T-cell (primary cell): ENCODE data around the gene SAC3D1. TPM values are rescaled to one million over a fixed set of nuclear protein-coding genes. Genes with fewer than 3 reads are reported as not detected.

Source experiments
- ATAC-seq, 4 experiments: fragments of 200-7000 bp in 3 of 4; fragments of 150-1000 bp in 1 of 4; cut with Tn5 transposase; replicated peaks in 1 of 4; 1 replicate in 3 of 4; 2 replicates in 1 of 4; pipeline ENCODE4 v1.10.0; 2021; ENCODE audit warnings: moderate library complexity in 3 of 4, mild to moderate bottlenecking in 2 of 4, moderate number of reproducible peaks in 1 of 4
- CTCF ChIA-PET, 2 donors: fragments of 300-600 bp; sonication (Branson Sonifier 250); formaldehyde crosslinking; loops; one replicate each; lab custom pipeline; 2022; ENCODE audit warnings: antibody characterized with exemption in 2 of 2; lab: Charles Lee
- POLR2A ChIA-PET, 2 donors: fragments of 300-600 bp; sonication (Branson Sonifier 250); formaldehyde crosslinking; loops; one replicate each; lab custom pipeline; 2022; ENCODE audit warnings: antibody characterized with exemption in 2 of 2; lab: Charles Lee
- DNase-seq, 35 experiments: peaks; one replicate each; pipeline versions ENCODE4 v3.0.0 to v3.0.0-alpha.2; 2013 to 2023
- H3K27ac ChIP-seq: one replicate; pipeline ENCODE4 v1.5.1; 2013; ENCODE audit warnings: low read length
- H3K27me3 ChIP-seq, 2 experiments: replicated peaks in 1 of 2; 1 replicate in 1 of 2; 2 replicates in 1 of 2; pipeline versions ENCODE4 v1.6.1 to v1.7.0; 2013; ENCODE audit warnings: low read length in 1 of 2, mixed read lengths in 1 of 2; ENCODE audit not compliant: control insufficient read depth in 2 of 2, insufficient read depth in 2 of 2; ENCODE audit errors: extremely low read depth in 1 of 2
- H3K36me3 ChIP-seq, 2 donors: 1 replicate in 1 of 2; 2 replicates in 1 of 2; pipeline versions ENCODE4 v1.6.1 to v1.7.0; 2013; ENCODE audit warnings: low read length in 1 of 2; ENCODE audit not compliant: control insufficient read depth in 2 of 2, insufficient read depth in 1 of 2; ENCODE audit errors: extremely low read depth in 1 of 2
- H3K4me1 ChIP-seq, 2 experiments: 1 replicate in 1 of 2; 2 replicates in 1 of 2; pipeline versions ENCODE4 v1.6.1 to v1.7.0; 2013; ENCODE audit warnings: low read length in 2 of 2, mixed read lengths in 1 of 2; ENCODE audit not compliant: insufficient read depth in 2 of 2, control insufficient read depth in 1 of 2; ENCODE audit errors: extremely low read depth in 1 of 2
- H3K4me3 ChIP-seq, 2 donors: 1 replicate in 1 of 2; 2 replicates in 1 of 2; pipeline versions ENCODE4 v1.5.1 to v1.7.0; 2013; ENCODE audit warnings: mild to moderate bottlenecking in 2 of 2, low read length in 1 of 2, moderate library complexity in 1 of 2; ENCODE audit not compliant: control insufficient read depth in 1 of 2; ENCODE audit errors: extremely low read depth in 1 of 2
- H3K9me3 ChIP-seq: 2 replicates; pipeline ENCODE4 v1.7.0; 2013
- H3K27ac Mint-ChIP-seq, 2 donors: one replicate each; pipeline ENCODE4 v1.8.0; 2020 to 2021; ENCODE audit warnings: mild to moderate bottlenecking in 2 of 2, mixed read lengths in 2 of 2
- H3K27me3 Mint-ChIP-seq, 2 donors: one replicate each; pipeline ENCODE4 v1.8.0; 2021 to 2022; ENCODE audit warnings: mixed read lengths in 2 of 2
- H3K36me3 Mint-ChIP-seq: one replicate; pipeline ENCODE4 v1.8.0; 2021; ENCODE audit warnings: mixed read lengths
- H3K4me1 Mint-ChIP-seq, 3 donors: one replicate each; pipeline ENCODE4 v1.8.0; 2020 to 2022; ENCODE audit warnings: mixed read lengths in 3 of 3, mild to moderate bottlenecking in 1 of 3
- H3K4me3 Mint-ChIP-seq, 3 donors: one replicate each; pipeline ENCODE4 v1.8.0; 2020 to 2022; ENCODE audit warnings: mild to moderate bottlenecking in 3 of 3, mixed read lengths in 3 of 3, moderate library complexity in 3 of 3
- H3K9me3 Mint-ChIP-seq, 3 donors: one replicate each; pipeline ENCODE4 v1.8.0; 2020 to 2022; ENCODE audit warnings: mixed read lengths in 3 of 3
- WGBS: methylation state at CpG from one replicate; pipeline ENCODE4 v1.1.5; 2013; ENCODE audit warnings: missing lambda C conversion rate; ENCODE audit not compliant: insufficient coverage; 5-methylcytosine and 5-hydroxymethylcytosine counted together
- total RNA-seq, 35 experiments: library from RNA in 6 of 35; stranded (reverse) in 6 of 35; fragments of 120-200 nt in 1 of 35; gene quantifications; one replicate each; pipeline versions ENCODE4 v1.2.1 to v1.2.4 and lab custom pipeline; 2013 to 2026

Gene SAC3D1
- total RNA-seq, 5 donors from 2014 or later (not counting 1 experiment from before 2014, with no cell fraction given) = 3.1 to 16.9 (median 14.5) TPM

- Histone ChIP-seq H3K9me3 (no peaks in the 10 kb centered on the region), H3K36me3 (no peaks in the 10 kb centered on the region), H3K27me3 (no peaks in the 10 kb centered on the region), H3K4me3 (no peak overlapping the region), H3K27ac (no peak overlapping the region), H3K4me1 (peaks cover 0 to 9% of the 10 kb centered on the region in 2 experiments)
- no peak for DNase-seq
- H3K4me3 Mint-ChIP-seq = no peak overlapping the region
- 88% methylated on average over 3 of the region's 4 CpGs for WGBS
- no peaks in the 10 kb centered on the region for H3K27me3 Mint-ChIP-seq
- CTCF ChIA-PET = no interaction called here
- H3K4me1 Mint-ChIP-seq = peaks cover 6 to 10% (median 10%) of the 10 kb centered on the region in 3 donors
- H3K9me3 Mint-ChIP-seq = no peaks in the 10 kb centered on the region
- H3K27ac Mint-ChIP-seq = no peak overlapping the region
- POLR2A ChIA-PET = no interaction called here
- H3K36me3 Mint-ChIP-seq = no peaks in the 10 kb centered on the region
- ATAC-seq = no peak
Observed at GRCh38 chr11:65077451-65077850, 36.4 kb downstream of the SAC3D1 start.

- no peaks in the 10 kb centered on the region for H3K36me3 ChIP-seq
- H3K27me3 ChIP-seq = no peaks in the 10 kb centered on the region
- WGBS = 80% methylated on average over 1 of the region's 3 CpGs
- peaks cover 1 to 11% of the 10 kb centered on the region in 2 experiments for H3K4me1 ChIP-seq
- Mint-ChIP-seq H3K4me1 (peaks cover 6 to 16% (median 14%) of the 10 kb centered on the region in 3 donors), H3K27me3 (no peaks in the 10 kb centered on the region), H3K4me3 (no peak overlapping the region), H3K27ac (peak overlapping the region; percentile 71 to 81), H3K9me3 (no peaks in the 10 kb centered on the region), H3K36me3 (no peaks in the 10 kb centered on the region)
- peak; percentile 35 to 85 (median 67) for DNase-seq
- no peaks in the 10 kb centered on the region for H3K9me3 ChIP-seq
- H3K4me3 ChIP-seq = no peak overlapping the region
- ChIA-PET POLR2A (no interaction called here), CTCF (no interaction called here)
- peak overlapping the region; percentile 52 for H3K27ac ChIP-seq
- peak; percentile 91 to 99 (median 98) for ATAC-seq
Observed at GRCh38 chr11:65078151-65078550, 37.1 kb downstream of the SAC3D1 start.

- ATAC-seq (no peak), DNase-seq (no peak)
- no peaks in the 10 kb centered on the region for H3K27me3 ChIP-seq
- Mint-ChIP-seq H3K9me3 (no peaks in the 10 kb centered on the region), H3K4me3 (no peak overlapping the region), H3K4me1 (peaks cover 13 to 23% (median 19%) of the 10 kb centered on the region in 3 donors), H3K27me3 (no peaks in the 10 kb centered on the region), H3K27ac (peak overlapping the region in 1 of 2 donors; percentile 81), H3K36me3 (no peaks in the 10 kb centered on the region)
- H3K27ac ChIP-seq = peak overlapping the region; percentile 52
- ChIA-PET CTCF (interaction anchor here in 1 of 2 donors (0.6 kb wide), 1 partner anchor 45 kb away, joined by 5 read pairs; no protein-coding TSS in a partner anchor), POLR2A (no interaction called here)
- no CpG with 5 or more reads among the region's 9 CpGs for WGBS
- H3K36me3 ChIP-seq = no peaks in the 10 kb centered on the region
- H3K9me3 ChIP-seq = no peaks in the 10 kb centered on the region
- H3K4me3 ChIP-seq = no peak overlapping the region
- peaks cover 6 to 18% of the 10 kb centered on the region in 2 experiments for H3K4me1 ChIP-seq
Observed at GRCh38 chr11:65078786-65079342, 37.9 kb downstream of the SAC3D1 start.

- ChIA-PET CTCF (interaction anchor here (0.6 to 1.6 kb wide), 2 partner anchors 39 to 63 kb away, joined by 6 read pairs; partner anchors contain the start of genes FAU (in 1 of the 2) and MRPL49 (in 1 of the 2)), POLR2A (interaction anchor here in 1 of 2 donors (0.6 kb wide), 1 partner anchor 574 kb away, joined by 3 read pairs; no protein-coding TSS in a partner anchor)
- Histone ChIP-seq H3K36me3 (peaks cover 13 to 28% of the 10 kb centered on the region in 2 donors), H3K9me3 (no peaks in the 10 kb centered on the region), H3K4me3 (peak overlapping the region; percentile 83 to 89), H3K4me1 (peaks cover 11 to 27% of the 10 kb centered on the region in 2 experiments), H3K27ac (peak overlapping the region; percentile 92), H3K27me3 (no peaks in the 10 kb centered on the region)
- Mint-ChIP-seq H3K9me3 (no peaks in the 10 kb centered on the region), H3K4me3 (peak overlapping the region; percentile 88 to 93 (median 89)), H3K27me3 (no peaks in the 10 kb centered on the region), H3K36me3 (peaks cover 6% of the 10 kb centered on the region), H3K4me1 (peaks cover 28 to 38% (median 35%) of the 10 kb centered on the region in 3 donors), H3K27ac (peak overlapping the region; percentile 46 to 96)
- DNase-seq = peak in 1 of 35 experiments; percentile 2
- WGBS = 3% methylated on average over 8 of the region's 13 CpGs
- no peak for ATAC-seq
Observed at GRCh38 chr11:65083134-65083833, 42.3 kb downstream of the SAC3D1 start.

DNA sequence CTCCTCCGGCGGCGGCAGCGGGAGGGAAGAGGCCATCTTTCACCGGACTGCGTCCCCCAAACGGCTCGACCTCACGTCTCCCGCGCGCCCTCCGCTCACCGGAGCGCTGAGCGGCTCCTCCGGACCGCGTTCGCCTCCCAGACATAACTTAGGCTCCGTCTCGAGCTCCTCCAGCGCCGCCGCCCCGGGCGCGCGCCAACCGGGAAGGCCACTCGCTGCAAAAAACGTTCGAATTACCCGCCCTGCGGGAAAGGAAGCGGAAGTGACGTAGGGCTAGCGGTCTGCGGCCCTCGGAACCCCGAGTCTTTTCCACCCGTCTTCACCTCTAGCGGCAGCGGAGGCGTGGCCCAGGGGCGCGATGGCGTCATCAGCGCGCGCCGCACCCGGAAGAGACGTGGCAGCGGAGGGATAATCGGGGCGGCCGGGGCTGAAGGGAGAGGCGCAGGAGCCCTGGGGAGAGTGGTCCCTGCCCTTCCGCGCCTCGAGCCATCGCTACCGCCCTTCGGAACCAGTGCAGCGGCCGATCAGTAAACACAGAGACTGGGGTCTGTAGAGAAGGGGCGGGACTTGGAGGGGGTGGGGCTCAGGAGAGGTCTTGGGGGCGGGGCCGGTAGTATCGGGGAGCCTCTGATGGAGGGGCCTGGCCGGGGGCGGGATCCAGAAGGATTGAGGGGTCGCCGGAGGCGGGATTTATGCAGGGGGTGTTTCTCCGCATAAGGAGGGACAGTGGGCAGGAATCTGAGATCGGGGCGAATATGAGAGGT lies 43.0 kb downstream of the SAC3D1 start, which contains the start of the genes CDCA5 and ZFPL1:
TSS of gene CDCA5 (minus strand) at position 207 of the 764 bp plus-strand sequence. CDS start at position 145, 62 bp downstream.
TSS of gene ZFPL1 (plus strand) at position 389 of the 764 bp plus-strand sequence. CDS start 477 bp downstream, outside the sequence.
- ChIA-PET POLR2A (interaction anchor here in 1 of 2 donors (0.6 kb wide), 1 partner anchor 573 kb away, joined by 3 read pairs; no protein-coding TSS in a partner anchor), CTCF (interaction anchor here in 1 of 2 donors (0.6 to 1.6 kb wide), 2 partner anchors 38 to 60 kb away, joined by 3 to 6 read pairs; partner anchors contain the start of genes FAU and MRPL49)
- ATAC-seq (peak; percentile 87 to 92 (median 91)), DNase-seq (peak; percentile 91 to 98 (median 95))
- peak within 1 kb of the TSS; percentile 96 for H3K27ac Mint-ChIP-seq
- Histone ChIP-seq H3K4me1 (peaks cover 11 to 22% of the 10 kb centered on the region in 2 experiments), H3K27me3 (no peaks in the 10 kb centered on the region), H3K4me3 (peak within 1 kb of the TSS; percentile 83 to 89), H3K9me3 (no peaks in the 10 kb centered on the region), H3K36me3 (peaks cover 15 to 35% of the 10 kb centered on the region in 2 donors), H3K27ac (peak within 1 kb of the TSS; percentile 92)
- H3K27me3 Mint-ChIP-seq = no peaks in the 10 kb centered on the region
- H3K36me3 Mint-ChIP-seq = peaks cover 13% of the 10 kb centered on the region
- peak within 1 kb of the TSS; percentile 88 to 93 (median 89) for H3K4me3 Mint-ChIP-seq
- WGBS = under 1% methylated on average over 71 of the region's 79 CpGs
- no peaks in the 10 kb centered on the region for H3K9me3 Mint-ChIP-seq
- H3K4me1 Mint-ChIP-seq = peaks cover 26 to 34% (median 30%) of the 10 kb centered on the region in 3 donors
